AG04450 (cell line): ENCODE data around the gene SMAD7. TPM values are rescaled to one million over a fixed set of nuclear protein-coding genes. Genes with fewer than 3 reads are reported as not detected.

Experiments
- CTCF ChIA-PET: fragments of 300-600, 350-600 bp; formaldehyde crosslinking; extraction: SDS; loops from one replicate; lab custom pipeline; 2022; ENCODE audit warnings: antibody characterized with exemption, inconsistent platforms; lab: Charles Lee
- POLR2A ChIA-PET: fragments of 350-600 bp; formaldehyde crosslinking; extraction: SDS; loops from one replicate; lab custom pipeline; 2021; ENCODE audit warnings: antibody characterized with exemption, inconsistent platforms; lab: Yijun Ruan, JAX
- DNase-seq: peaks from one replicate; pipeline ENCODE4 v3.0.0-alpha.2; 2011; ENCODE audit warnings: low read depth, low spot score
- H3K27ac ChIP-seq: one replicate; pipeline ENCODE4 v1.5.1; 2012; ENCODE audit warnings: low read depth, low read length, control low read depth
- H3K27me3 ChIP-seq: one replicate; pipeline ENCODE4 v1.6.0; 2012; ENCODE audit warnings: low read length; ENCODE audit not compliant: control insufficient read depth, insufficient read depth
- H3K4me3 ChIP-seq: 2 replicates; pipeline ENCODE4 v1.5.1; 2011; ENCODE audit warnings: mild to moderate bottlenecking, low read depth, low read length, control low read depth
- H3K9me3 ChIP-seq: 2 replicates; pipeline ENCODE4 v1.5.1; 2012; ENCODE audit warnings: low read length; ENCODE audit not compliant: control insufficient read depth, insufficient read depth
- CTCF ChIP-seq: IDR thresholded peaks from 2 replicates; pipeline ENCODE4 v1.5.1; 2011; ENCODE audit warnings: low read depth, low read length, control low read depth, inconsistent platforms
- polyA plus RNA-seq: library from polyadenylated mRNA; depleted of rRNA; stranded (reverse); fragments of >200 nt; gene quantifications from 2 replicates; pipeline ENCODE4 v1.2.3, GENCODE V29; 2011

Gene SMAD7
- polyA plus RNA-seq, 1 experiment, result 8.0 TPM

GRCh38 chr18:48886520-48887293 lies 64.1 kb downstream of the SMAD7 start:
- DNase-seq, result no peak
- Histone ChIP-seq H3K27ac (no peak overlapping the region), H3K27me3 (no peaks in the 10 kb centered on the region), H3K4me3 (no peak overlapping the region), H3K9me3 (no peaks in the 10 kb centered on the region)
- CTCF ChIA-PET, result no interaction called here
- POLR2A ChIA-PET, result no interaction called here
- TF ChIP-seq CTCF, result no peak

GRCh38 chr18:48885924-48886400 lies 64.8 kb downstream of the SMAD7 start:
- H3K27ac ChIP-seq, result no peak overlapping the region
- H3K9me3 ChIP-seq, result no peaks in the 10 kb centered on the region
- ChIA-PET CTCF (no interaction called here), POLR2A (no interaction called here)
- DNase-seq, result no peak
- no peak for TF ChIP-seq CTCF
- no peaks in the 10 kb centered on the region for H3K27me3 ChIP-seq
- H3K4me3 ChIP-seq, result no peak overlapping the region

GRCh38 chr18:48885266-48885923 lies 65.4 kb downstream of the SMAD7 start:
- Histone ChIP-seq H3K4me3 (no peak overlapping the region), H3K27me3 (no peaks in the 10 kb centered on the region), H3K9me3 (no peaks in the 10 kb centered on the region), H3K27ac (no peak overlapping the region)
- no peak for TF ChIP-seq CTCF
- ChIA-PET CTCF (no interaction called here), POLR2A (no interaction called here)
- no peak for DNase-seq

GRCh38 chr18:48884771-48885170 lies 66.0 kb downstream of the SMAD7 start:
- POLR2A ChIA-PET, result no interaction called here
- no peak for DNase-seq

More at GRCh38 chr18:48884771-48885170, 66.0 kb downstream of the SMAD7 start:
- H3K9me3 ChIP-seq, result no peaks in the 10 kb centered on the region
- no peak overlapping the region for H3K27ac ChIP-seq
- CTCF ChIA-PET, result no interaction called here
- H3K27me3 ChIP-seq, result no peaks in the 10 kb centered on the region
- TF ChIP-seq CTCF, result no peak
- H3K4me3 ChIP-seq, result no peak overlapping the region
